HG03045 (cell line): Measurements from ENCODE around the gene TUBB2A.
"Not testable (repeated sequence)": the region's sequence is repeated elsewhere in the genome, so short reads cannot be mapped to it uniquely, and the experiment has no call there.

Experiments used
- ATAC-seq: cut with Tn5 transposase; IDR thresholded peaks from one replicate; pipeline ENCODE4 v1.9.1; 2021; ENCODE audit warnings: mild to moderate bottlenecking, moderate library complexity; ENCODE audit not compliant: unreplicated experiment

TUBB2A gene

GRCh38 chr6:3156184-3157130, 887 bp downstream of the TUBB2A start:
- not testable (repeated sequence) for ATAC-seq

GRCh38 chr6:3155416-3155815, 1.9 kb downstream of the TUBB2A start:
- ATAC-seq, result not testable (repeated sequence)

- ATAC-seq, result no peak
Observed at GRCh38 chr6:3152689-3153088, 4.7 kb downstream of the TUBB2A start.

- no peak for ATAC-seq
Observed at GRCh38 chr6:3151691-3152090, 5.7 kb downstream of the TUBB2A start.

- no peak for ATAC-seq
Observed at GRCh38 chr6:3147914-3148757, 9.2 kb downstream of the TUBB2A start.

- ATAC-seq, result no peak
Observed at GRCh38 chr6:3144571-3144970, 12.8 kb downstream of the TUBB2A start.

GRCh38 chr6:3143158-3143557, 14.2 kb downstream of the TUBB2A start:
- ATAC-seq, result no peak

GRCh38 chr6:3142536-3142935, 14.8 kb downstream of the TUBB2A start:
- ATAC-seq, result no peak

- ATAC-seq, result no peak
Observed at GRCh38 chr6:3140201-3140600, 17.1 kb downstream of the TUBB2A start.

GRCh38 chr6:3139090-3139903, 18.0 kb downstream of the TUBB2A start:
- ATAC-seq, result no peak

GRCh38 chr6:3138341-3138740, 19.0 kb downstream of the TUBB2A start:
- ATAC-seq, result no peak

GRCh38 chr6:3137873-3138272, 19.5 kb downstream of the TUBB2A start:
- ATAC-seq, result not testable (repeated sequence)

GRCh38 chr6:3137057-3137777, 20.1 kb downstream of the TUBB2A start:
- ATAC-seq, result no peak

GRCh38 chr6:3136292-3137011, 20.9 kb downstream of the TUBB2A start:
- no peak for ATAC-seq

GRCh38 chr6:3135668-3136291, 21.6 kb downstream of the TUBB2A start:
- ATAC-seq, result no peak

GRCh38 chr6:3133515-3133914, 23.8 kb downstream of the TUBB2A start:
- no peak for ATAC-seq

GRCh38 chr6:3131695-3132094, 25.6 kb downstream of the TUBB2A start:
- no peak for ATAC-seq

GRCh38 chr6:3128356-3129108, 28.8 kb downstream of the TUBB2A start:
- no peak for ATAC-seq
